CD14-positive monocyte (primary cell): ENCODE measurements around the gene TMCC1. TPM values are rescaled to one million over a fixed set of nuclear protein-coding genes. Genes with fewer than 3 reads are reported as not detected.

ENCODE experiments used
- DNase-seq, 3 donors: peaks; one replicate each; pipeline ENCODE4 v3.0.0-alpha.2; 2011 to 2022
- H2AFZ ChIP-seq: 2 replicates; pipeline ENCODE4 v1.6.0; 2012; ENCODE audit warnings: mild to moderate bottlenecking, low read depth, low read length, inconsistent platforms; ENCODE audit not compliant: insufficient read depth, poor library complexity, severe bottlenecking
- H3K27ac ChIP-seq, 2 donors: 1 replicate in 1 of 2; 2 replicates in 1 of 2; pipeline ENCODE4 v1.5.1; 2012 to 2013; ENCODE audit warnings: low read length in 2 of 2, control low read depth in 1 of 2, inconsistent platforms in 1 of 2, low read depth in 1 of 2, mild to moderate bottlenecking in 1 of 2
- H3K27me3 ChIP-seq, 2 donors: one replicate each; pipeline versions ENCODE4 v1.6.0 to v1.6.1; 2011 to 2013; ENCODE audit warnings: low read length in 2 of 2; ENCODE audit not compliant: control insufficient read depth in 2 of 2, insufficient read depth in 2 of 2
- H3K36me3 ChIP-seq, 2 donors: replicated peaks in 1 of 2; 1 replicate in 1 of 2; 2 replicates in 1 of 2; pipeline versions ENCODE4 v1.5.1 to v1.6.1; 2012 to 2013; ENCODE audit warnings: low read length in 2 of 2, control low read depth in 1 of 2, inconsistent platforms in 1 of 2, mild to moderate bottlenecking in 1 of 2; ENCODE audit not compliant: insufficient read depth in 2 of 2, control insufficient read depth in 1 of 2
- H3K4me1 ChIP-seq, 2 donors: 1 replicate in 1 of 2; 2 replicates in 1 of 2; pipeline versions ENCODE4 v1.5.1 to v1.6.1; 2012 to 2013; ENCODE audit warnings: low read length in 2 of 2, control low read depth in 1 of 2, inconsistent platforms in 1 of 2, mild to moderate bottlenecking in 1 of 2, moderate library complexity in 1 of 2; ENCODE audit not compliant: insufficient read depth in 2 of 2, control insufficient read depth in 1 of 2
- H3K4me2 ChIP-seq: replicated peaks from 2 replicates; pipeline ENCODE3; 2012; ENCODE audit warnings: low read length, moderate library complexity, mild to moderate bottlenecking; ENCODE audit not compliant: poor library complexity, severe bottlenecking; ENCODE audit errors: extremely low read depth
- H3K4me3 ChIP-seq, 3 experiments: fragments of 200-600 bp in 1 of 3; sonication (generic) in 1 of 3; replicated peaks in 1 of 3; 1 replicate in 2 of 3; 2 replicates in 1 of 3; pipeline ENCODE4 v1.5.1; 2011 to 2013; ENCODE audit warnings: low read length in 3 of 3, mild to moderate bottlenecking in 3 of 3, control low read depth in 2 of 3, low read depth in 2 of 3, inconsistent platforms in 1 of 3, moderate library complexity in 1 of 3
- H3K79me2 ChIP-seq: 2 replicates; pipeline ENCODE4 v1.6.0; 2012; ENCODE audit warnings: mild to moderate bottlenecking, control low read depth, inconsistent platforms, low read length, moderate library complexity; ENCODE audit not compliant: insufficient read depth
- H3K9ac ChIP-seq: 2 replicates; pipeline ENCODE4 v1.6.0; 2017; ENCODE audit warnings: low read length, mild to moderate bottlenecking; ENCODE audit not compliant: insufficient read depth, poor library complexity, severe bottlenecking
- H3K9me3 ChIP-seq, 2 donors: replicated peaks in 1 of 2; 1 replicate in 1 of 2; 2 replicates in 1 of 2; pipeline versions ENCODE4 v1.5.1 to v1.6.1; 2012 to 2013; ENCODE audit warnings: low read length in 2 of 2, control low read depth in 1 of 2; ENCODE audit not compliant: control insufficient read depth in 1 of 2, insufficient read depth in 1 of 2
- H4K20me1 ChIP-seq: 2 replicates; pipeline ENCODE4 v1.6.0; 2012; ENCODE audit warnings: mild to moderate bottlenecking, low read length, control low read depth, moderate library complexity; ENCODE audit not compliant: insufficient read depth
- H3K27ac Mint-ChIP-seq, 7 donors: one replicate each; pipeline ENCODE4 v1.8.0; 2020; ENCODE audit warnings: mild to moderate bottlenecking in 7 of 7, mixed read lengths in 7 of 7, moderate library complexity in 6 of 7, inconsistent platforms in 2 of 7
- H3K27me3 Mint-ChIP-seq, 3 donors: one replicate each; pipeline ENCODE4 v1.8.0; 2021 to 2022; ENCODE audit warnings: low read depth in 3 of 3, mild to moderate bottlenecking in 3 of 3, mixed read lengths in 3 of 3, moderate library complexity in 3 of 3, inconsistent platforms in 1 of 3
- H3K36me3 Mint-ChIP-seq, 2 donors: one replicate each; pipeline ENCODE4 v1.8.0; 2020; ENCODE audit warnings: mixed read lengths in 2 of 2, inconsistent platforms in 1 of 2, mild to moderate bottlenecking in 1 of 2
- H3K4me1 Mint-ChIP-seq: one replicate; pipeline ENCODE4 v1.8.0; 2020; ENCODE audit warnings: mild to moderate bottlenecking, mixed read lengths
- H3K4me3 Mint-ChIP-seq, 2 donors: one replicate each; pipeline ENCODE4 v1.8.0; 2020; ENCODE audit warnings: mild to moderate bottlenecking in 2 of 2, mixed read lengths in 2 of 2, moderate library complexity in 1 of 2
- H3K9me3 Mint-ChIP-seq, 7 donors: one replicate each; pipeline ENCODE4 v1.8.0; 2020 to 2022; ENCODE audit warnings: mixed read lengths in 7 of 7, mild to moderate bottlenecking in 6 of 7, moderate library complexity in 6 of 7, inconsistent platforms in 2 of 7
- WGBS: methylation state at CpG from one replicate; pipeline ENCODE4 v1.1.5; 2013; ENCODE audit warnings: missing lambda C conversion rate; ENCODE audit not compliant: insufficient coverage; 5-methylcytosine and 5-hydroxymethylcytosine counted together
- intact Hi-C, 2 donors: fragments of 100-400 bp; cut with micrococcal nuclease; formaldehyde crosslinking; loops; one replicate each; pipeline versions ENCODE4 v1.15.0 to v1.15.1; 2023
- polyA plus RNA-seq, 3 donors: library from polyadenylated mRNA; depleted of rRNA in 1 of 3; unstranded in 2 of 3; stranded (reverse) in 1 of 3; fragments of 300-500 nt in 2 of 3; fragments of >200 nt in 1 of 3; fragmentation: Illumina TruSeq in 2 of 3; gene quantifications; 1 replicate in 2 of 3; 2 replicates in 1 of 3; pipeline ENCODE4 v1.2.3, GENCODE V29; 2012 to 2021
- TF ChIP-seq, protein P1 (sequence below): fragments of 200-600 bp; IDR thresholded peaks from one replicate; pipeline ENCODE4 v1.8.0; 2022; ENCODE audit warnings: antibody characterized with exemption, mild to moderate bottlenecking

TMCC1 gene
- polyA plus RNA-seq, 3 donors: 5.0 to 10.2 (median 5.0) TPM

- Histone ChIP-seq H3K27ac (peak overlapping the region; percentile 83 to 90), H3K4me1 (peaks cover 93 to 98% of the 10 kb centered on the region in 2 donors), H3K4me2 (peak overlapping the region; percentile 73), H3K36me3 (peaks cover 0 to 19% of the 10 kb centered on the region in 2 donors), H4K20me1 (peaks cover 92% of the 10 kb centered on the region), H3K27me3 (no peaks in the 10 kb centered on the region), H3K4me3 (peak overlapping the region in 1 of 3 experiments; percentile 53), H3K79me2 (peaks cover 94% of the 10 kb centered on the region), H2AFZ (no peak overlapping the region), H3K9me3 (no peaks in the 10 kb centered on the region), H3K9ac (peak overlapping the region; percentile 56)
- no peak for DNase-seq
- intact Hi-C loops: no loop called here
- Mint-ChIP-seq H3K27ac (peak overlapping the region; percentile 86 to 96 (median 94)), H3K4me1 (peaks cover 92% of the 10 kb centered on the region), H3K36me3 (peaks cover 17 to 43% of the 10 kb centered on the region in 2 donors), H3K27me3 (peaks cover 0 to 5% (median 1%) of the 10 kb centered on the region in 3 donors), H3K9me3 (peaks cover 0 to 3% (median 0%) of the 10 kb centered on the region in 7 donors), H3K4me3 (peak overlapping the region in 1 of 2 donors; percentile 80)
- TF ChIP-seq, protein P1, sequence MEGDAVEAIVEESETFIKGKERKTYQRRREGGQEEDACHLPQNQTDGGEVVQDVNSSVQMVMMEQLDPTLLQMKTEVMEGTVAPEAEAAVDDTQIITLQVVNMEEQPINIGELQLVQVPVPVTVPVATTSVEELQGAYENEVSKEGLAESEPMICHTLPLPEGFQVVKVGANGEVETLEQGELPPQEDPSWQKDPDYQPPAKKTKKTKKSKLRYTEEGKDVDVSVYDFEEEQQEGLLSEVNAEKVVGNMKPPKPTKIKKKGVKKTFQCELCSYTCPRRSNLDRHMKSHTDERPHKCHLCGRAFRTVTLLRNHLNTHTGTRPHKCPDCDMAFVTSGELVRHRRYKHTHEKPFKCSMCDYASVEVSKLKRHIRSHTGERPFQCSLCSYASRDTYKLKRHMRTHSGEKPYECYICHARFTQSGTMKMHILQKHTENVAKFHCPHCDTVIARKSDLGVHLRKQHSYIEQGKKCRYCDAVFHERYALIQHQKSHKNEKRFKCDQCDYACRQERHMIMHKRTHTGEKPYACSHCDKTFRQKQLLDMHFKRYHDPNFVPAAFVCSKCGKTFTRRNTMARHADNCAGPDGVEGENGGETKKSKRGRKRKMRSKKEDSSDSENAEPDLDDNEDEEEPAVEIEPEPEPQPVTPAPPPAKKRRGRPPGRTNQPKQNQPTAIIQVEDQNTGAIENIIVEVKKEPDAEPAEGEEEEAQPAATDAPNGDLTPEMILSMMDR: no peak
- 100% methylated on average over 2 of the region's 2 CpGs for WGBS
Observed at GRCh38 chr3:129600348-129600747, 293.2 kb downstream of the TMCC1 start.

GRCh38 chr3:129599607-129600006 is 293.9 kb downstream of the TMCC1 start:
- Histone ChIP-seq H3K4me3 (peak overlapping the region in 1 of 3 experiments; percentile 53), H3K9ac (peak overlapping the region; percentile 56), H3K36me3 (peaks cover 0 to 19% of the 10 kb centered on the region in 2 donors), H3K4me2 (peak overlapping the region; percentile 73), H3K27me3 (no peaks in the 10 kb centered on the region), H3K4me1 (peaks cover 96 to 100% of the 10 kb centered on the region in 2 donors), H4K20me1 (peaks cover 93% of the 10 kb centered on the region), H3K9me3 (no peaks in the 10 kb centered on the region), H3K27ac (peak overlapping the region; percentile 83 to 90), H3K79me2 (peaks cover 95% of the 10 kb centered on the region), H2AFZ (no peak overlapping the region)
- peaks cover 0 to 3% (median 0%) of the 10 kb centered on the region in 7 donors for H3K9me3 Mint-ChIP-seq
- H3K27me3 Mint-ChIP-seq: peaks cover 0 to under 1% (median 0%) of the 10 kb centered on the region in 3 donors
- DNase-seq: peak; percentile 93 to 99 (median 96)
- H3K4me1 Mint-ChIP-seq: peaks cover 97% of the 10 kb centered on the region
- peak overlapping the region; percentile 55 to 80 for H3K4me3 Mint-ChIP-seq
- intact Hi-C loops: loop anchor here in 1 of 2 donors (2.0 to 5.0 kb wide), 2 partner anchors 21 to 72 kb away; partner anchors contain the start of gene RHO
- H3K27ac Mint-ChIP-seq: peak overlapping the region; percentile 86 to 96 (median 94)
- 14% methylated on average over 5 of the region's 5 CpGs for WGBS
- TF ChIP-seq, protein P1: no peak
- peaks cover 17 to 46% of the 10 kb centered on the region in 2 donors for H3K36me3 Mint-ChIP-seq
